Progenitor cell of endocrine pancreas (in vitro differentiated cells): Measurements from ENCODE around the gene MIPOL1. TPM values are rescaled to one million over a fixed set of nuclear protein-coding genes. Genes with fewer than 3 reads are reported as not detected.
A peak's percentile ranks its signal among the peaks of the same experiment; 100 is the strongest.

Experiments used
- DNase-seq: peaks from one replicate; pipeline ENCODE4 v3.0.0; 2021; ENCODE audit warnings: low spot score; ENCODE audit not compliant: unreplicated experiment
- H3K27ac Mint-ChIP-seq: 2 replicates; pipeline ENCODE4 v1.8.0; 2021; ENCODE audit warnings: mild to moderate bottlenecking, moderate library complexity, mixed read lengths
- H3K27me3 Mint-ChIP-seq: 2 replicates; pipeline ENCODE4 v1.8.0; 2021; ENCODE audit warnings: mixed read lengths
- H3K36me3 Mint-ChIP-seq: 2 replicates; pipeline ENCODE4 v1.8.0; 2022; ENCODE audit warnings: mixed read lengths; ENCODE audit not compliant: insufficient read depth
- H3K4me1 Mint-ChIP-seq: 2 replicates; pipeline ENCODE4 v1.8.0; 2021; ENCODE audit warnings: low read depth, mixed read lengths
- H3K4me3 Mint-ChIP-seq: 2 replicates; pipeline ENCODE4 v1.8.0; 2021; ENCODE audit warnings: low read depth, mild to moderate bottlenecking, moderate library complexity, mixed read lengths
- H3K9me3 Mint-ChIP-seq: 2 replicates; pipeline ENCODE4 v1.8.0; 2021; ENCODE audit warnings: low read depth, mixed read lengths
- CTCF ChIP-seq: fragments of 200-600 bp; sonication (generic); IDR thresholded peaks from one replicate; pipeline ENCODE4 v1.5.0; 2021; ENCODE audit warnings: antibody characterized with exemption, mild to moderate bottlenecking; ENCODE audit not compliant: unreplicated experiment
- total RNA-seq: library from RNA; stranded (reverse); gene quantifications from 2 replicates; pipeline ENCODE4 v1.2.1, GENCODE V29; 2021

MIPOL1 gene
- total RNA-seq, 1 donor from 2014 or later, result 25.6 TPM

DNA sequence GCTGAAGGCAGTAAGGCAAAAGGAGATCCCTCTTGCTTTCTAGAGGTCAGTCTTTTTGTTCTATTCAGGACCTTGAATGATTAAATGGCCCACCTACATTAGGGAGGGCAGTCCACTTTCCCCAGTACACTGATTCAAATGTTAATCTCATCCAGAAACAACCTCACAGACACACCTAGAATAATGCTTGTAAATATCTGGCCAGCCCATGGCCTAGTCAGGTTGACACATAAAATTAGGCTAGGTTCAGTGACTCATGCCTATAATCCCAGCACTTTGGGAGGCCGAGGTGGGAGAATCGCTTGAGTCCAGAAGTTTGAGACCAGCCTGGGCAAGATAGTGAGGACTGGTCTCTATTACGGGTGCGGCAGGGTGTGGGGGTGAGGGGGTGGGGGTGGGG lies 43.5 kb downstream of the MIPOL1 start:
- H3K36me3 Mint-ChIP-seq, result peaks cover 1% of the 10 kb centered on the region
- no peak overlapping the region for H3K4me3 Mint-ChIP-seq
- no peak for TF ChIP-seq CTCF
- H3K27ac Mint-ChIP-seq, result no peak overlapping the region
- DNase-seq, result no peak
- no peaks in the 10 kb centered on the region for H3K27me3 Mint-ChIP-seq
- no peaks in the 10 kb centered on the region for H3K4me1 Mint-ChIP-seq
- no peaks in the 10 kb centered on the region for H3K9me3 Mint-ChIP-seq

DNA sequence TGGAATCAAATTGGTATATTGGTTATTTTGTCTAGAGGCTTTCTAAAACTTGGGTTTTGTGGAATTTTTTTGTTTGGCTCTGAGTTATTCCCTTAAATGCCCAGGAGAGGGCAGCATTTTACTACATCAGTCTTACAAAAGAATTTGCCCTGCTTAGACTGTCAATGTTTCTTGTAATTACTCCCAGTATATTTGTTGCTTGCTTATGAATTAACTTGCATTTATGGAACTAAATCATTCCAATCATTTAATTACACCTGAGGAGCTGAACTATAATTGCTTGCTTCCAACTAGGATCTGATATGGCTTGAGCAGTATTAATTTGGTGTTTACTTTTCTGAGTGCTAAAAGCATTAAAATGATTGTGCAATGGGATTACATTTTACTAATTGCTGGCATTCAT lies 48.7 kb downstream of the MIPOL1 start:
- Mint-ChIP-seq H3K4me1 (peaks cover 11% of the 10 kb centered on the region), H3K27ac (peak overlapping the region; percentile 54), H3K36me3 (no peaks in the 10 kb centered on the region), H3K4me3 (no peak overlapping the region), H3K27me3 (no peaks in the 10 kb centered on the region), H3K9me3 (no peaks in the 10 kb centered on the region)
- no peak for DNase-seq
- TF ChIP-seq CTCF, result peak; percentile 88

GRCh38 chr14:37247791-37248461 lies 50.2 kb downstream of the MIPOL1 start:
- Mint-ChIP-seq H3K27ac (no peak overlapping the region), H3K36me3 (no peaks in the 10 kb centered on the region), H3K4me1 (peaks cover 15% of the 10 kb centered on the region), H3K4me3 (no peak overlapping the region), H3K9me3 (no peaks in the 10 kb centered on the region), H3K27me3 (no peaks in the 10 kb centered on the region)
- TF ChIP-seq CTCF, result no peak
- DNase-seq, result no peak

DNA sequence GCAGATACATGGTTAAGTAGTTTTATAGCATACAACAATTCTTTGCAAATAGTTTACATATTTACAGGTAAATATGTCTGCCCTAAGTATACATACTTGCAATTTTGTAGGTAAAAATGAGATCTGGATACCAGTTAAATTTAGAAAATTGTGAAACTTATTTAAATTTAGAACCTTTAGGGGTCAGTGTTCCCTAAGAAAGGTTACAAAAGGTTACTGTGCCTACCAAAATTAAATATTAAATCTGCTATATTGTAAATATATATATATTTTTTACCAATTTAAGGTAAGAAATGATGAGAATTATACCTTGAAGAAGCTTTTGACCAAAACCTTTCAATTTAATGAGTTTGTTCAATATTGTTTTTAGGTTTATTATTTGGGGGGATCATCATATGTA lies 54.0 kb downstream of the MIPOL1 start:
- H3K36me3 Mint-ChIP-seq, result no peaks in the 10 kb centered on the region
- no peaks in the 10 kb centered on the region for H3K27me3 Mint-ChIP-seq
- H3K9me3 Mint-ChIP-seq, result no peaks in the 10 kb centered on the region
- no peak overlapping the region for H3K4me3 Mint-ChIP-seq
- TF ChIP-seq CTCF, result peak; percentile 56
- H3K4me1 Mint-ChIP-seq, result peaks cover 23% of the 10 kb centered on the region
- H3K27ac Mint-ChIP-seq, result no peak overlapping the region
- no peak for DNase-seq

DNA sequence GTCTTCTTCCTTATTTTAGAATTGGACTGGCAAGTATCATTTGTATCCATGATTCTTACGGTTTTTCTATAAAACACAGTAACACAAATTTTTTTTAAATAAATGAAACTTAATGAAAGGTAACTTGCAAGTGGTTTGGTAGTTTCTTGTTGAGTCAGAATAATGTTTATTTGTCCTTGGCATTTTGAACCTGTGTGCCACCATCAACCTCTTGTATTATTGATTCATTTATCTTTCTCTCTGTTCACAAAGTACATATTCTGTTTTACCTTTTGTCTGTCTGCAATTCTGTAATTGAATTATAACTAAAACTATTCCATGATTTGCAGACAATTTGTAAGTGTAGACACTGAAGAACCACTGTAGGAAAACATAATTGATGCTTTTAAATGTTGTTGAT lies 54.7 kb downstream of the MIPOL1 start:
- Mint-ChIP-seq H3K9me3 (no peaks in the 10 kb centered on the region), H3K36me3 (no peaks in the 10 kb centered on the region), H3K27ac (no peak overlapping the region)

More for the DNA sequence above, 54.7 kb downstream of the MIPOL1 start:
- no peak overlapping the region for H3K4me3 Mint-ChIP-seq
- H3K27me3 Mint-ChIP-seq, result no peaks in the 10 kb centered on the region
- no peak for DNase-seq
- H3K4me1 Mint-ChIP-seq, result peaks cover 25% of the 10 kb centered on the region
- TF ChIP-seq CTCF, result no peak
